ENCODE data around the gene TAS1R2. TPM values are rescaled to one million over a fixed set of nuclear protein-coding genes. Genes with fewer than 3 reads are reported as not detected.

Gene TAS1R2
- total RNA-seq, 2 donors from 2014 or later: not detected

DNA sequence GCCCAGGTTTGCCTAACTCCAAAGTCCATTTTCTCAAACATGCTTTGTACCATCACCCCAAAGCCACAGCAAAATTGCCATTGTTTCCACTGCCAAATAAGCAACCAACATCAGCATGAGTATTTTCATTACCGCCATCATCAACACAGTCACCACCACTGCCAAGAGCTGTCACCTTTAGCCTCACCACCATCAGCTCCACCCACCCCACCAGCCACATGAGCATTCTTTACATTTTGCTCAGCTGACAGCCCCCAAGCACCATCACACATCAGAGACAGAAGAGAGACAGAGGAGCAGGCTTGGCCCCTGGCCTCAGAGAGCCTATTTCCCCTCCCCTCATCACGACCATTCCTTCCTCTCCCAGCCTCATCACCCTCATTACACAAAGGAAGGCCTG lies 42.7 kb downstream of the TAS1R2 start:
- no peaks in the 10 kb centered on the region for H3K36me3 ChIP-seq
- H3K9me3 ChIP-seq: no peaks in the 10 kb centered on the region
- TF ChIP-seq, protein P1, sequence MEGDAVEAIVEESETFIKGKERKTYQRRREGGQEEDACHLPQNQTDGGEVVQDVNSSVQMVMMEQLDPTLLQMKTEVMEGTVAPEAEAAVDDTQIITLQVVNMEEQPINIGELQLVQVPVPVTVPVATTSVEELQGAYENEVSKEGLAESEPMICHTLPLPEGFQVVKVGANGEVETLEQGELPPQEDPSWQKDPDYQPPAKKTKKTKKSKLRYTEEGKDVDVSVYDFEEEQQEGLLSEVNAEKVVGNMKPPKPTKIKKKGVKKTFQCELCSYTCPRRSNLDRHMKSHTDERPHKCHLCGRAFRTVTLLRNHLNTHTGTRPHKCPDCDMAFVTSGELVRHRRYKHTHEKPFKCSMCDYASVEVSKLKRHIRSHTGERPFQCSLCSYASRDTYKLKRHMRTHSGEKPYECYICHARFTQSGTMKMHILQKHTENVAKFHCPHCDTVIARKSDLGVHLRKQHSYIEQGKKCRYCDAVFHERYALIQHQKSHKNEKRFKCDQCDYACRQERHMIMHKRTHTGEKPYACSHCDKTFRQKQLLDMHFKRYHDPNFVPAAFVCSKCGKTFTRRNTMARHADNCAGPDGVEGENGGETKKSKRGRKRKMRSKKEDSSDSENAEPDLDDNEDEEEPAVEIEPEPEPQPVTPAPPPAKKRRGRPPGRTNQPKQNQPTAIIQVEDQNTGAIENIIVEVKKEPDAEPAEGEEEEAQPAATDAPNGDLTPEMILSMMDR (IDR thresholded peaks at IDR 0.05): no peak
- no peak overlapping the region for H3K4me3 ChIP-seq
- no peaks in the 10 kb centered on the region for H3K27me3 ChIP-seq (replicated peaks; ENCODE audit: insufficient read depth)
- ATAC-seq (ENCODE audit: insufficient number of reproducible peaks, low FRiP score, low read depth) (no peak), DNase-seq (ENCODE audit: low spot score) (no peak)
- no peaks in the 10 kb centered on the region for H3K4me1 ChIP-seq (ENCODE audit: control insufficient read depth in 1 of 2, low read depth in 2 of 2)
- no peak overlapping the region for H3K27ac ChIP-seq

DNA sequence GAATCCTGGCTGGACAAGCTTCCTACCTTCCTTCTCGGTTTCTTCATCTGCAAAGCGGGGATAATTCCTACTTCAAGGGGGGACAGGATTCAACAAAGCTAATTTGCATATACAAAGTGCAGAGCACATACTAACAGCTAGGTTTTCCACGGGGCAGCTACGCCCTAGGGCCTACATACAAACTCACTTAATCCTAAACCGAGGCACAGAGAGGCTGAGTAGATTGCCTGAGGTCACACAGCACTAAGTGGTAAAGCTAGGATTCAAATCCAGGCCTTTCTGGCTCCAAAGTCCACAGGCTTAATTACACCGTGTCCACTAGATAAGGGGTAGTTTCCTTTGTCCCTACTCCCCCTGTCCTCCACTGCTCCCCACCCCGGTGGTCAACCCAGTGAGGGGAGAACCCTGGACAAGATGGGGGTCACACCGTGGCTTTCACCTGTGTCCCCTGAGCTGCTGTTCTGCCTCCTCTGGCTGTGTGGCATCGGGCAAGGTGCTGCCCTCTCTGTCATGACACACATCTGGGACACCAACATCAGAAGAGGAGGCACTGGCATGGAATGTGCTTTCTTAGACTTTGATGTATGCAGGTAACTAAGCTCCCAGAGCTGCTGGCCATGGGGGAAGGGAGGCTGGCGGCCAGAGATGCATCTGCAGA lies 44.5 kb downstream of the TAS1R2 start:
- Histone ChIP-seq H3K4me3 (no peak overlapping the region), H3K36me3 (no peaks in the 10 kb centered on the region), H3K27ac (no peak overlapping the region), H3K4me1 (ENCODE audit: control insufficient read depth in 1 of 2, low read depth in 2 of 2) (no peaks in the 10 kb centered on the region), H3K27me3 (replicated peaks; ENCODE audit: insufficient read depth) (no peaks in the 10 kb centered on the region), H3K9me3 (no peaks in the 10 kb centered on the region)
- ATAC-seq (ENCODE audit: insufficient number of reproducible peaks, low FRiP score, low read depth) (no peak), DNase-seq (ENCODE audit: low spot score) (no peak)
- TF ChIP-seq, protein P1 (IDR thresholded peaks at IDR 0.05): no peak

DNA sequence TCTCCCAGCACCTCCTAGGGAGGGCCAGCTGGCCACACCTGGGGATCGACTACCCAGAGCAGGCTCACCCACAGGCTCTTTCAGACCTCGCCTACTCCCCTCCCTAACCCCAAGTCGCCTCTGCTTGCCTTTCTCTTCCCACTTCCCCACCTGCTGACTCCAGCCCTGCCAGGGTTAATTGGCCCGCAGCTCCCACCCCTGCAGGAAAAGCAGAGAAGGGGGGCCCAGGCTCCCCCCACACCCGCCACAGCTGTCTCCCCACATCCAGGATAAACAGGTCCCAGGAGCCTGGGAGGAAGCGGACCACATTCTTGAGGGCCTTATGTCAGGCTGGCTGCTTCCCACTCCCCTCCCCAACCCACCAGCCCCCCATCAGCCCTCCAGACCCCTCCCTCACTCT lies 45.0 kb downstream of the TAS1R2 start:
- H3K9me3 ChIP-seq: no peaks in the 10 kb centered on the region
- no peak overlapping the region for H3K4me3 ChIP-seq
- no peaks in the 10 kb centered on the region for H3K36me3 ChIP-seq
- H3K4me1 ChIP-seq (ENCODE audit: control insufficient read depth in 1 of 2, low read depth in 2 of 2): no peaks in the 10 kb centered on the region
- H3K27ac ChIP-seq: no peak overlapping the region
- DNase-seq (ENCODE audit: low spot score): no peak
- ATAC-seq (ENCODE audit: insufficient number of reproducible peaks, low FRiP score, low read depth): no peak
- H3K27me3 ChIP-seq (replicated peaks; ENCODE audit: insufficient read depth): no peaks in the 10 kb centered on the region
- TF ChIP-seq, protein P1 (IDR thresholded peaks at IDR 0.05): no peak

DNA sequence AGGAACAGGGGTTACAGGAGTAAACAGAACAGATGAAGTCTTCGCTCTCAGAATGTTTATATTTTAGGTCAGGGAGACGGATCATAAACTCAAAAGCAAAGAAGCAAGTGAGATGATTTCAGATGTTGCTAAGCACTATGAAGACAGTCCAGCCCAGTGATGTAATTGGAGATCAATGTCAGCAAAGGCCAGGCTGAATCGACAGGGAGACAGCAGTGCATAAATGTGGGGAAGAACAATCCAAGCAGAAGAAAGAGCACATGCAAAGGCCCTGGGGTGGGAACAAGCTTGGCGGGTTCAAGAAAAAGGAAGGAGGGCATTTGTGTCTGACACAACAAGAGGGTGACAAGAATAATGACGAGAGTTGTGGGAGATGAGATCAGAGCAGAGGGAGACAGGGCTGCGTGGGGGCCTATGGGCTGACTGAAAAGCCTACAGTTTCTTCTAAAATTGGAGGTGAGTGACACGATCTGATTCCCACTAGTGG lies 47.0 kb downstream of the TAS1R2 start:
- Histone ChIP-seq H3K27ac (no peak overlapping the region), H3K4me3 (no peak overlapping the region), H3K4me1 (ENCODE audit: control insufficient read depth in 1 of 2, low read depth in 2 of 2) (no peaks in the 10 kb centered on the region), H3K9me3 (no peaks in the 10 kb centered on the region), H3K36me3 (no peaks in the 10 kb centered on the region), H3K27me3 (replicated peaks; ENCODE audit: insufficient read depth) (no peaks in the 10 kb centered on the region)
- ATAC-seq (ENCODE audit: insufficient number of reproducible peaks, low FRiP score, low read depth): no peak
- TF ChIP-seq, protein P1 (IDR thresholded peaks at IDR 0.05): no peak
- no peak for DNase-seq (ENCODE audit: low spot score)

DNA sequence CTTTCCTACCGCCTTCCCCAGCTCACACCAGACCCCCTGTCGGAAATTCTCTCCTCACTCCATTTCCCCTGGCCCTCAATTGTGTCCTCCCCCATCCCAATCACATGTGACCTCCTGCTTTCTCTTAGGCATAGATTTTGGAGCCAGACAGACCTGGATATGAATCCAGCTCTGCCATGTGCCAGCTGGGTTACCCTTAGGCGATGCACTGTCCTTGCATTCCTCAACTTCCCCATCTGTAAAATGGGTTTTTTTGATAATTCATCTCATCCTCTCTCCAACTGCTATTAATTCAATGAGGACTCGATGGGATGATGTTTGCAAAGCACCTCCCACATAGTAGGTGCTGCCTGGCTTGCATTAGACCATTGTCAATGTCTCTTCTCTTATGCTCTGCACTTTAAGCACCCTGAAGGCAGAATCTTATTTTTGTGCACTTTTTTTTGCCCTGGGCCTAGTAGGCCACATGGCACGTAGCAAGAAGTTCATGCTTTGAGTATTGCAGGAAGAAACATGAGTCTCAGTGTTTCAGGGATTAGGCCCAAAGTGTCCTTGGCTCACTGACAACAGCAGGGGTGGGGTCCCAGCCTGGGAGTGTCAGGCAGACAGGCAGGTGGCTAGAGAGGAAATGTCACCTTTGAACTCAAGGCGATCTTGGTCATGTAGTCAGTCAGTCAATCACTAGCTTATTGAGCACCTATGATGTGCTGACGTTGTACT lies 47.6 kb downstream of the TAS1R2 start:
- TF ChIP-seq, protein P1 (IDR thresholded peaks at IDR 0.05): no peak
- Histone ChIP-seq H3K27ac (no peak overlapping the region), H3K4me1 (ENCODE audit: control insufficient read depth in 1 of 2, low read depth in 2 of 2) (no peaks in the 10 kb centered on the region), H3K4me3 (no peak overlapping the region), H3K9me3 (no peaks in the 10 kb centered on the region), H3K36me3 (no peaks in the 10 kb centered on the region), H3K27me3 (replicated peaks; ENCODE audit: insufficient read depth) (no peaks in the 10 kb centered on the region)
- DNase-seq (ENCODE audit: low spot score): no peak
- no peak for ATAC-seq (ENCODE audit: insufficient number of reproducible peaks, low FRiP score, low read depth)

Data from thoracic aorta (tissue), 2 donors.